Measurements from ENCODE around the gene MED9.

The MED9 gene

DNA sequence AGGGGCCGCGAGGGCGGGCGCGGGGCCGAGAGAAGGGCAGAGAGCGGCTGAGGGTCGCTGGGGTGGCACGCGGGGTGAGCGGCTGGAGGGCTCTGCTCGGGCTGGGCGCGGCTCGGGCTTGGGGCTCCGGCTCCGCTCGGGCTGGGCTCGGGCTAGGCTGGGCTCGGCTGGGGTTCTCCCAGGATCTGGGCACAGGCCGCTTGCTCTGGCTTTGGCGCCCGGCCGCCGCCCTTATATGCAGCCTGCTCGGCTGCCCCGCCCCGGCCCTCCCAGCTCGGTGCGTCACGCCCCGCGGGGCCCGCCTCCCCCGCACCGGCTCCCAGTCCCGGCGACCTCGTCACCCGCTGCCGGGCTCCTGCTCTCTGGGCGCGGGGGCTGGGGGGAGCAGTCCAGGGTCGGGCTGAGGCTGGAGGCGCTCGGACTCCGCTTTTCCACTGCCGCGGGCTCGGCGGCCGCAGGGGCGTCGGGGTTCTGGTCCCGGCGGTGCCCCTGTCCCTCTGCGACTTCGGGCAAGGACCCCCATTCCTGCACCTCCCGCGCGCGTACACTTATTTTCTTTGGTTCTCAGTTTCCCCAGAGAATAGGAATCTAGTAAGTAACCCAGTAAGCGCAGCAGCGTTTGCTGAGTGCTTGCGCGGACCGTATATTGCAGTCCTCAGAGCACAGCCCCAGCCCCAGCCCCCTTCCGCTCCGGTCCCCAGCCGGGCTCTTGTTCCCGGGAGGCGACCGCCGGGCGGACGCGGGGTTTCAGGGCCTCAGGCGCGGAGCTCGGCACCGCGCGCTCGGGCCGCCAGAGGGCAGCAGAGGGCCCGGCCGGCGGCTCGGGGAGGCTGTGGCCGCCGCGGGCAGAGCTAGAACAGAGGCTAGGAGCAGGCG lies 19.6 kb downstream of the MED9 start, which contains the start of gene RASD1 (continued):
- TF ChIP-seq ZEB2 (tag by site-specific recombination; IDR thresholded peaks at IDR 0.05): peak; percentile 57; the same call in 1 of the 2 replicates
- peak; percentile 56 for TF ChIP-seq IKZF3 (tag by site-specific recombination; IDR thresholded peaks at IDR 0.05)
- TF ChIP-seq ZNF596 (tag by site-specific recombination; IDR thresholded peaks at IDR 0.05): no peak
- TF ChIP-seq, protein P1, sequence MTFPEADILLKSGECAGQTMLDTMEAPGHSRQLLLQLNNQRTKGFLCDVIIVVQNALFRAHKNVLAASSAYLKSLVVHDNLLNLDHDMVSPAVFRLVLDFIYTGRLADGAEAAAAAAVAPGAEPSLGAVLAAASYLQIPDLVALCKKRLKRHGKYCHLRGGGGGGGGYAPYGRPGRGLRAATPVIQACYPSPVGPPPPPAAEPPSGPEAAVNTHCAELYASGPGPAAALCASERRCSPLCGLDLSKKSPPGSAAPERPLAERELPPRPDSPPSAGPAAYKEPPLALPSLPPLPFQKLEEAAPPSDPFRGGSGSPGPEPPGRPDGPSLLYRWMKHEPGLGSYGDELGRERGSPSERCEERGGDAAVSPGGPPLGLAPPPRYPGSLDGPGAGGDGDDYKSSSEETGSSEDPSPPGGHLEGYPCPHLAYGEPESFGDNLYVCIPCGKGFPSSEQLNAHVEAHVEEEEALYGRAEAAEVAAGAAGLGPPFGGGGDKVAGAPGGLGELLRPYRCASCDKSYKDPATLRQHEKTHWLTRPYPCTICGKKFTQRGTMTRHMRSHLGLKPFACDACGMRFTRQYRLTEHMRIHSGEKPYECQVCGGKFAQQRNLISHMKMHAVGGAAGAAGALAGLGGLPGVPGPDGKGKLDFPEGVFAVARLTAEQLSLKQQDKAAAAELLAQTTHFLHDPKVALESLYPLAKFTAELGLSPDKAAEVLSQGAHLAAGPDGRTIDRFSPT (tag by site-specific recombination; IDR thresholded peaks at IDR 0.05): no peak
- TF ChIP-seq, protein P2, sequence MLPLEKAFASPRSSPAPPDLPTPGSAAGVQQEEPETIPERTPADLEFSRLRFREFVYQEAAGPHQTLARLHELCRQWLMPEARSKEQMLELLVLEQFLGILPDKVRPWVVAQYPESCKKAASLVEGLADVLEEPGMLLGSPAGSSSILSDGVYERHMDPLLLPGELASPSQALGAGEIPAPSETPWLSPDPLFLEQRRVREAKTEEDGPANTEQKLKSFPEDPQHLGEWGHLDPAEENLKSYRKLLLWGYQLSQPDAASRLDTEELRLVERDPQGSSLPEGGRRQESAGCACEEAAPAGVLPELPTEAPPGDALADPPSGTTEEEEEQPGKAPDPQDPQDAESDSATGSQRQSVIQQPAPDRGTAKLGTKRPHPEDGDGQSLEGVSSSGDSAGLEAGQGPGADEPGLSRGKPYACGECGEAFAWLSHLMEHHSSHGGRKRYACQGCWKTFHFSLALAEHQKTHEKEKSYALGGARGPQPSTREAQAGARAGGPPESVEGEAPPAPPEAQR (tag by site-specific recombination; IDR thresholded peaks at IDR 0.05): no peak
- TF ChIP-seq ZFP41 (tag by site-specific recombination; IDR thresholded peaks at IDR 0.05; ENCODE audit: borderline replicate concordance): no peak
- TF ChIP-seq ZNF2 (tag by site-specific recombination; IDR thresholded peaks at IDR 0.05): no peak
- TF ChIP-seq ZNF610 (tag by site-specific recombination; IDR thresholded peaks at IDR 0.05; ENCODE audit: borderline replicate concordance): no peak
- TF ChIP-seq ZNF184 (tag by site-specific recombination; IDR thresholded peaks at IDR 0.05): no peak
- TF ChIP-seq, protein P3, sequence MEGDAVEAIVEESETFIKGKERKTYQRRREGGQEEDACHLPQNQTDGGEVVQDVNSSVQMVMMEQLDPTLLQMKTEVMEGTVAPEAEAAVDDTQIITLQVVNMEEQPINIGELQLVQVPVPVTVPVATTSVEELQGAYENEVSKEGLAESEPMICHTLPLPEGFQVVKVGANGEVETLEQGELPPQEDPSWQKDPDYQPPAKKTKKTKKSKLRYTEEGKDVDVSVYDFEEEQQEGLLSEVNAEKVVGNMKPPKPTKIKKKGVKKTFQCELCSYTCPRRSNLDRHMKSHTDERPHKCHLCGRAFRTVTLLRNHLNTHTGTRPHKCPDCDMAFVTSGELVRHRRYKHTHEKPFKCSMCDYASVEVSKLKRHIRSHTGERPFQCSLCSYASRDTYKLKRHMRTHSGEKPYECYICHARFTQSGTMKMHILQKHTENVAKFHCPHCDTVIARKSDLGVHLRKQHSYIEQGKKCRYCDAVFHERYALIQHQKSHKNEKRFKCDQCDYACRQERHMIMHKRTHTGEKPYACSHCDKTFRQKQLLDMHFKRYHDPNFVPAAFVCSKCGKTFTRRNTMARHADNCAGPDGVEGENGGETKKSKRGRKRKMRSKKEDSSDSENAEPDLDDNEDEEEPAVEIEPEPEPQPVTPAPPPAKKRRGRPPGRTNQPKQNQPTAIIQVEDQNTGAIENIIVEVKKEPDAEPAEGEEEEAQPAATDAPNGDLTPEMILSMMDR (tag by site-specific recombination; IDR thresholded peaks at IDR 0.05): 0 out of 2 replicates have a peak, but pooled peaks have one; percentile 25
- no peak for TF ChIP-seq ZNF19 (tag by site-specific recombination; IDR thresholded peaks at IDR 0.05; ENCODE audit: low read depth)
- TF ChIP-seq ZNF629 (tag by site-specific recombination; IDR thresholded peaks at IDR 0.05): peak; percentile 32; the same call in 1 of the 2 replicates
- TF ChIP-seq GLI2 (tag by site-specific recombination; IDR thresholded peaks at IDR 0.05; ENCODE audit: borderline replicate concordance, low read depth): no peak
- no peak for TF ChIP-seq ZNF777 (tag by site-specific recombination; IDR thresholded peaks at IDR 0.05; ENCODE audit: borderline replicate concordance)
- no peak for TF ChIP-seq ZNF791 (tag by site-specific recombination; IDR thresholded peaks at IDR 0.05)
- no peak for TF ChIP-seq ZNF830 (tag by site-specific recombination; IDR thresholded peaks at IDR 0.05; ENCODE audit: low read depth)
- TF ChIP-seq TRIM28 (IDR thresholded peaks at IDR 0.05; ENCODE audit: borderline replicate concordance, low read length): no peak
- TF ChIP-seq, protein P4, sequence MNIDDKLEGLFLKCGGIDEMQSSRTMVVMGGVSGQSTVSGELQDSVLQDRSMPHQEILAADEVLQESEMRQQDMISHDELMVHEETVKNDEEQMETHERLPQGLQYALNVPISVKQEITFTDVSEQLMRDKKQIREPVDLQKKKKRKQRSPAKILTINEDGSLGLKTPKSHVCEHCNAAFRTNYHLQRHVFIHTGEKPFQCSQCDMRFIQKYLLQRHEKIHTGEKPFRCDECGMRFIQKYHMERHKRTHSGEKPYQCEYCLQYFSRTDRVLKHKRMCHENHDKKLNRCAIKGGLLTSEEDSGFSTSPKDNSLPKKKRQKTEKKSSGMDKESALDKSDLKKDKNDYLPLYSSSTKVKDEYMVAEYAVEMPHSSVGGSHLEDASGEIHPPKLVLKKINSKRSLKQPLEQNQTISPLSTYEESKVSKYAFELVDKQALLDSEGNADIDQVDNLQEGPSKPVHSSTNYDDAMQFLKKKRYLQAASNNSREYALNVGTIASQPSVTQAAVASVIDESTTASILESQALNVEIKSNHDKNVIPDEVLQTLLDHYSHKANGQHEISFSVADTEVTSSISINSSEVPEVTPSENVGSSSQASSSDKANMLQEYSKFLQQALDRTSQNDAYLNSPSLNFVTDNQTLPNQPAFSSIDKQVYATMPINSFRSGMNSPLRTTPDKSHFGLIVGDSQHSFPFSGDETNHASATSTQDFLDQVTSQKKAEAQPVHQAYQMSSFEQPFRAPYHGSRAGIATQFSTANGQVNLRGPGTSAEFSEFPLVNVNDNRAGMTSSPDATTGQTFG (tag by site-specific recombination; IDR thresholded peaks at IDR 0.05; ENCODE audit: borderline replicate concordance): no peak
- TF ChIP-seq ZNF548 (tag by site-specific recombination; IDR thresholded peaks at IDR 0.05): no peak
- TF ChIP-seq ZNF335 (tag by site-specific recombination; conservative IDR thresholded peaks at IDR 0.05): peak; percentile 83
- no peak for TF ChIP-seq ZNF311 (tag by site-specific recombination; IDR thresholded peaks at IDR 0.05; ENCODE audit: borderline replicate concordance)
- TF ChIP-seq, protein P5, sequence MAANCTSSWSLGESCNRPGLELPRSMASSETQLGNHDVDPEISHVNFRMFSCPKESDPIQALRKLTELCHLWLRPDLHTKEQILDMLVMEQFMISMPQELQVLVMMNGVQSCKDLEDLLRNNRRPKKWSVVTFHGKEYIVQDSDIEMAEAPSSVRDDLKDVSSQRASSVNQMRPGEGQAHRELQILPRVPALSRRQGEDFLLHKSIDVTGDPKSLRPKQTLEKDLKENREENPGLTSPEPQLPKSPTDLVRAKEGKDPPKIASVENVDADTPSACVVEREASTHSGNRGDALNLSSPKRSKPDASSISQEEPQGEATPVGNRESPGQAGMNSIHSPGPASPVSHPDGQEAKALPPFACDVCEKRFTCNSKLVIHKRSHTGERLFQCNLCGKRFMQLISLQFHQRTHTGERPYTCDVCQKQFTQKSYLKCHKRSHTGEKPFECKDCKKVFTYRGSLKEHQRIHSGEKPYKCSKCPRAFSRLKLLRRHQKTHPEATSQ (tag by site-specific recombination; IDR thresholded peaks at IDR 0.05): no peak
- TF ChIP-seq ZNF514 (tag by site-specific recombination; IDR thresholded peaks at IDR 0.05): no peak
- no peak for TF ChIP-seq BCL11A (tag by site-specific recombination; IDR thresholded peaks at IDR 0.05; ENCODE audit: low read depth)
- no peak for TF ChIP-seq ZNF248 (tag by site-specific recombination; IDR thresholded peaks at IDR 0.05)
- no peak for TF ChIP-seq ZNF24 (tag by site-specific recombination; IDR thresholded peaks at IDR 0.05)
- TF ChIP-seq ZNF394 (tag by site-specific recombination; IDR thresholded peaks at IDR 0.05; ENCODE audit: borderline replicate concordance): no peak
- no peak for TF ChIP-seq ZNF221 (tag by site-specific recombination; IDR thresholded peaks at IDR 0.05; ENCODE audit: borderline replicate concordance)
- TF ChIP-seq, protein P6, sequence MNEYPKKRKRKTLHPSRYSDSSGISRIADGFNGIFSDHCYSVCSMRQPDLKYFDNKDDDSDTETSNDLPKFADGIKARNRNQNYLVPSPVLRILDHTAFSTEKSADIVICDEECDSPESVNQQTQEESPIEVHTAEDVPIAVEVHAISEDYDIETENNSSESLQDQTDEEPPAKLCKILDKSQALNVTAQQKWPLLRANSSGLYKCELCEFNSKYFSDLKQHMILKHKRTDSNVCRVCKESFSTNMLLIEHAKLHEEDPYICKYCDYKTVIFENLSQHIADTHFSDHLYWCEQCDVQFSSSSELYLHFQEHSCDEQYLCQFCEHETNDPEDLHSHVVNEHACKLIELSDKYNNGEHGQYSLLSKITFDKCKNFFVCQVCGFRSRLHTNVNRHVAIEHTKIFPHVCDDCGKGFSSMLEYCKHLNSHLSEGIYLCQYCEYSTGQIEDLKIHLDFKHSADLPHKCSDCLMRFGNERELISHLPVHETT (tag by site-specific recombination; IDR thresholded peaks at IDR 0.05): no peak; the same call in 1 of the 2 replicates
